Neutrophil (primary cell): ENCODE measurements around the gene ATP9B.

ENCODE experiments used
- H3K27ac ChIP-seq: fragments of 200-600 bp; sonication (generic); 2 replicates; pipeline ENCODE4 v1.5.1; 2016; ENCODE audit warnings: mild to moderate bottlenecking, moderate library complexity
- H3K27me3 ChIP-seq: fragments of 200-600 bp; sonication (generic); 2 replicates; pipeline ENCODE4 v1.6.0; 2016; ENCODE audit warnings: mild to moderate bottlenecking
- H3K36me3 ChIP-seq: fragments of 200-600 bp; sonication (generic); 2 replicates; pipeline ENCODE4 v1.5.1; 2017
- H3K4me1 ChIP-seq, 2 experiments: fragments of 200-600 bp in 1 of 2; sonication (generic) in 1 of 2; 1 replicate in 1 of 2; 2 replicates in 1 of 2; pipeline versions ENCODE4 v1.5.1 to v1.6.1; 2013 to 2016; ENCODE audit warnings: low read depth in 1 of 2, low read length in 1 of 2, mild to moderate bottlenecking in 1 of 2, moderate library complexity in 1 of 2; ENCODE audit not compliant: control insufficient read depth in 1 of 2, insufficient read depth in 1 of 2
- H3K4me3 ChIP-seq, 2 experiments: fragments of 200-600 bp in 1 of 2; sonication (generic) in 1 of 2; 1 replicate in 1 of 2; 2 replicates in 1 of 2; pipeline ENCODE4 v1.5.1; 2013 to 2016; ENCODE audit warnings: low read depth in 1 of 2, low read length in 1 of 2, mild to moderate bottlenecking in 1 of 2, moderate library complexity in 1 of 2
- H3K9me3 ChIP-seq: fragments of 200-600 bp; sonication (generic); 2 replicates; pipeline ENCODE4 v1.5.1; 2016
- CTCF ChIP-seq: fragments of 200-600 bp; sonication (generic); IDR thresholded peaks from 2 replicates; pipeline ENCODE4 v1.5.1; 2016; ENCODE audit warnings: antibody characterized with exemption

ATP9B gene

DNA sequence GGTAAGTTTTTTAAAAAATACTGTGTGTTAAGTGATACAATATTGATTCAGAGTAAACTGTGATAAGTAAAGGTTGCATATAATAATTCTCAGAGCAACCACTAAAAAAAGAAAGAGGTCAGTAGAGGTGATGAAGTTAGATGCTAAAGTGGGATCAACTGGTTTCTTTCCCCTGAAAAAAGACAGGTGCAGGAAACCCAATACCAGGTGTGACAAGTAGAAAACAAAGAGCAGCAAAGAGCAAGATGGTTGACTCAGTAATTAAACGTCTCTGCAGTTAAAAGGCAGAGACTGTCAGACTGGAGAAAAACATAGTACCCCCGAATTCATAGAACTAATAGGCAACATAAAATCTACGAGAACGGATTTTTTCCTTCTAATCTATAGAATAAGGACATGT, 128.3 kb downstream of the ATP9B start:
- Histone ChIP-seq H3K4me1 (no peaks in the 10 kb centered on the region), H3K4me3 (no peak overlapping the region), H3K36me3 (peaks cover 19% of the 10 kb centered on the region), H3K27me3 (no peaks in the 10 kb centered on the region), H3K9me3 (no peaks in the 10 kb centered on the region), H3K27ac (no peak overlapping the region)
- TF ChIP-seq CTCF: no peak

DNA sequence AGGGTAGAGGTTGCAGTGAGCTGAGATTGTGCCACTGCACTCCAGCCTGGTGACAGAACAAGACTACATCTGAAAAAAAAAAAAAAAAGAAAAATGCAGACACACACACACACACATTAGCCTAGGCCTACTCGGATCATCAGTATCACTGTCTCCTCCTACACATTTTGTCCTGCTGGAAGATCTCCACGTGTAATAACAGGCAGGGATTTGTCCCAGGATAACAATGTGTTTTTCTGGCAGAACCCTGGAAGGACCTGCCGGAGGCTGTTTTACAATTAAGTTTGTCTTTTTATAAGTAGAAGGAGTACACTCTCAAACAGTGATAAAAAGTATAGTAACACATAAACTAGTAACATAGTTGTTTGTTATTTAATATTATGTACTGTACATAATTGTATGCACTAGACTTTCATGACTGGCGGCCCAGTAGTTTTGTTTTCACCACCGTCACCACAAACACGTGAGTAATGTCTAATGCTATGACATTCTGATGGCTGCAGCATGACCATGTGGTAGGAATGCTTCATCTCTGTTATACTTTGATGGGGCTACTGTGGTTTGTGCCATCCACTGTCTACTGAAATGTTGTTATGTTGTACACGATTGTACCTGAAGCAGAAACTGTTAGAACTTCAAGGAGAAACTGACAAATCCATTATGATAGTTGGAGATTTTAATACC, 130.6 kb downstream of the ATP9B start:
- no peak for TF ChIP-seq CTCF
- Histone ChIP-seq H3K4me3 (no peak overlapping the region), H3K4me1 (no peaks in the 10 kb centered on the region), H3K27ac (no peak overlapping the region), H3K9me3 (no peaks in the 10 kb centered on the region), H3K36me3 (peaks cover 7% of the 10 kb centered on the region), H3K27me3 (no peaks in the 10 kb centered on the region)

DNA sequence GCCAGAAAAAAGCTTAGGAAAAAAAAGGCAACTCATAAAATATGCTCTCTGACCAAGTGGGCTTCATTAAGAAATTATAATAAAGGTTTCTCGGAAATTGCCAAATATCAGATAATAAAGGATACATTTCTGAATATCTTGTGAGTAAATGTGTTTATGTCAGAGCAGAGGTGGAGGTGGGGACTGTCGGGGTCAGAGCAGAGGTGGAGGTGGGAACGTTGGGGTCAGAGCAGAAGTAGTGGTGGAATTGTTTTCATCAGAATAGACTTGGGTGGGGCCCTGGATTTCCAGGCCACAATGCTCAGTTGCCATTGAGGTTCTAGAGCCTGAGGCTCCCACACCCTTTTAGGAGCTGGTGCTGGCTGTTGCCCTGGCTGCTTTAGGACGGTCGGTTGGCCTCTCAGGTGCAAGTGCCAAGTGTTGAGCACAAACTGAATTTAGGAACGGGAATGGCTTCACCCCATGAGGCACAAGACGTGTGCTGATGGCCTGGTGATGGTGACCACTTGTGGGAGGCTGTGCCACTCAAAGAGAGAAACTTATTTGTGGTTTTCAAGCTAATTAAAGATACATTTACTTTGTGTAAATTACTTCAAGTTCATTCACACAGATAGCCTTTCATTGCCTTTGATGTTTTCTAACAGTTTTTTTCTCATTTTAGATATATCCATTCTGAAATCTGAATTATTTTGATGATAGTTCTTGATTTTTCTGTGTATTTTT, 131.5 kb downstream of the ATP9B start:
- TF ChIP-seq CTCF: no peak
- peaks cover 5% of the 10 kb centered on the region for H3K36me3 ChIP-seq
- no peak overlapping the region for H3K4me3 ChIP-seq
- H3K4me1 ChIP-seq: no peaks in the 10 kb centered on the region
- no peak overlapping the region for H3K27ac ChIP-seq
- H3K27me3 ChIP-seq: no peaks in the 10 kb centered on the region
- no peaks in the 10 kb centered on the region for H3K9me3 ChIP-seq

DNA sequence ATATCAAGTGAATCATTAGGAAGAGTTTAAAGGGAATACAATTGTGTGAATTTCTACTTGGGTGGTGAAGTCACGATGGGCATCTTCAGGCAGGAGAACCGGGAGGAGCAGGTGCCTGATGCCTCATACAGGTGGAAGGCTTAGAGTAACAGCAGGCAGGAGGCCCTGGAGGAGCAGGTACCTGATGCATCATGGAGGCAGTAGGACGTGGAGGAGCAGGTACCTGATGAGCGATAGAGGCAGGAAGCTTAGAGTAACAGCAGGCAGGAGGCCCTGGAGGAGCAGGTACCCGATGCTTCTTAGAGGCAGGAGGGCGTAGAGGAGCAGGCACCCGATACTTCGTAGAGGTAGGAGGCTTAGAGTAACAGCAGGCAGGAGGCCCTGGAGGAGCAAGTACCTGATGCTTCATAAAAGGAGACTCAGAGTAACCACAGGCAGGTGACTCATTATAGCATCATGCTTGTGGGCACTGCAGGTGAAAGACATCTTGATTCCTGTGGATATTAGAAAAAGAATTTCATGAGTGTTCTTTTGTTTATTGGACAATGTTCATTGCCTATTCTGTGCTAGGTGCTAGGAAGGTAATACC, 133.9 kb downstream of the ATP9B start:
- Histone ChIP-seq H3K27me3 (no peaks in the 10 kb centered on the region), H3K4me3 (no peak overlapping the region), H3K4me1 (no peaks in the 10 kb centered on the region), H3K27ac (no peak overlapping the region), H3K36me3 (peaks cover 11% of the 10 kb centered on the region), H3K9me3 (no peaks in the 10 kb centered on the region)
- no peak for TF ChIP-seq CTCF

- H3K4me3 ChIP-seq: no peak overlapping the region
- no peaks in the 10 kb centered on the region for H3K9me3 ChIP-seq
- H3K4me1 ChIP-seq: no peaks in the 10 kb centered on the region
- H3K27ac ChIP-seq: no peak overlapping the region
- H3K36me3 ChIP-seq: peaks cover 20% of the 10 kb centered on the region
- no peak for TF ChIP-seq CTCF
- no peaks in the 10 kb centered on the region for H3K27me3 ChIP-seq
These were observed 136.0 kb downstream of the ATP9B start for GRCh38 chr18:79204889-79205807.
